ENCODE measurements around the gene TAB3.

- no peak for TF ChIP-seq CTCF (IDR thresholded peaks at IDR 0.05)
- no peak for TF ChIP-seq EZH2 (IDR thresholded peaks at IDR 0.05)
- no peak for TF ChIP-seq EZH2phosphoT487 (IDR thresholded peaks at IDR 0.05)
These were observed 24.7 kb downstream of the TAB3 start for GRCh38 chrX:30864383-30864785.
